HCT116 (cell line): ENCODE data around the gene C14orf39. TPM values are rescaled to one million over a fixed set of nuclear protein-coding genes. Genes with fewer than 3 reads are reported as not detected.

Experiments
- ATAC-seq: fragments of 200-7000 bp; cut with Tn5 transposase; 2 replicates; pipeline ENCODE4 v1.9.1; 2020; ENCODE audit warnings: mild to moderate bottlenecking, moderate library complexity
- BruUV-seq: library from RNA; stranded (reverse); fragments of 400-500 nt; replicated peaks from 2 replicates; lab custom pipeline; 2021; lab: Mats Ljungman, UMichigan
- CTCF ChIA-PET: fragments of 300-600 bp; sonication (Branson Sonifier 250); formaldehyde crosslinking; loops from one replicate; lab custom pipeline; 2021; ENCODE audit warnings: antibody characterized with exemption; lab: Charles Lee
- POLR2A ChIA-PET: fragments of 300-600, 350-600 bp; sonication (Branson Sonifier 250); formaldehyde crosslinking; loops from one replicate; lab custom pipeline; 2021; ENCODE audit warnings: antibody characterized with exemption; lab: Charles Lee
- RAD21 ChIA-PET, 2 experiments: fragments of 300-600 bp; sonication (Branson Sonifier 250); formaldehyde crosslinking; loops; one replicate each; lab custom pipeline; 2023; ENCODE audit warnings: low total read pairs in 2 of 2; ENCODE audit not compliant: uncharacterized antibody in 2 of 2, unreplicated experiment in 2 of 2, low non-redundant PET in 1 of 2; lab: Charles Lee
- DNase-seq: peaks from one replicate; pipeline ENCODE4 v3.0.0-alpha.2; 2010; ENCODE audit warnings: low read depth, low spot score
- H2AFZ ChIP-seq: fragments of 200-600 bp; shearing (Covaris generic), sonication (generic); 2 replicates; pipeline ENCODE4 v1.6.1; 2017; ENCODE audit warnings: low read depth, mixed run types, mixed read lengths, antibody characterized with exemption, low read length; ENCODE audit not compliant: poor library complexity, severe bottlenecking
- H3K27ac ChIP-seq: 2 replicates; pipeline ENCODE4 v1.5.1; 2012; ENCODE audit warnings: low read depth, low read length
- H3K27me3 ChIP-seq: fragments of 200-600 bp; sonication (generic); 2 replicates; pipeline ENCODE4 v1.6.1; 2016; ENCODE audit warnings: mixed run types, low read length, mixed read lengths; ENCODE audit not compliant: insufficient read depth
- H3K36me3 ChIP-seq, 2 experiments: fragments of 200-500 bp in 1 of 2; fragments of 200-600 bp in 1 of 2; sonication (Bioruptor generic) in 1 of 2; sonication (generic) in 1 of 2; 2 replicates each; pipeline versions ENCODE4 v1.5.1 to v1.6.1; 2014 to 2016; ENCODE audit warnings: low read length in 2 of 2, inconsistent platforms in 1 of 2, mixed read lengths in 1 of 2, mixed run types in 1 of 2; ENCODE audit not compliant: insufficient read depth in 2 of 2, control insufficient read depth in 1 of 2
- H3K4me1 ChIP-seq, 2 experiments: fragments of 200-600 bp in 1 of 2; sonication (generic) in 1 of 2; 2 replicates each; pipeline versions ENCODE4 v1.5.1 to v1.6.1; 2012 to 2017; ENCODE audit warnings: low read length in 2 of 2, inconsistent platforms in 1 of 2, mild to moderate bottlenecking in 1 of 2, mixed read lengths in 1 of 2, mixed run types in 1 of 2, moderate library complexity in 1 of 2; ENCODE audit not compliant: insufficient read depth in 2 of 2, control insufficient read depth in 1 of 2
- H3K4me2 ChIP-seq: fragments of 200-600 bp; sonication (generic); 2 replicates; pipeline ENCODE4 v1.6.1; 2017; ENCODE audit warnings: mixed run types, low read length, mixed read lengths
- H3K4me3 ChIP-seq, 2 experiments: fragments of 200-600 bp in 1 of 2; sonication (generic) in 1 of 2; replicated peaks in 1 of 2; 2 replicates each; pipeline ENCODE4 v1.5.1; 2011 to 2016; ENCODE audit warnings: low read length in 2 of 2, control low read depth in 1 of 2, low read depth in 1 of 2, mild to moderate bottlenecking in 1 of 2, mixed read lengths in 1 of 2, mixed run types in 1 of 2
- H3K79me2 ChIP-seq: fragments of 200-600 bp; sonication (generic); 2 replicates; pipeline ENCODE4 v1.6.1; 2017; ENCODE audit warnings: mild to moderate bottlenecking, mixed run types, low read length, moderate library complexity, mixed read lengths; ENCODE audit not compliant: insufficient read depth
- H3K9ac ChIP-seq: fragments of 200-600 bp; sonication (generic); 2 replicates; pipeline ENCODE4 v1.6.1; 2016; ENCODE audit warnings: low read length, mixed read lengths
- H3K9me2 ChIP-seq: fragments of 200-600 bp; sonication (generic), shearing (Covaris generic); 2 replicates; pipeline ENCODE4 v1.6.1; 2017; ENCODE audit warnings: mixed run types, mild to moderate bottlenecking, moderate library complexity; ENCODE audit not compliant: insufficient read depth
- H3K9me3 ChIP-seq, 2 experiments: fragments of 200-500 bp in 1 of 2; fragments of 200-600 bp in 1 of 2; sonication (Bioruptor generic) in 1 of 2; sonication (generic) in 1 of 2; 2 replicates each; pipeline ENCODE4 v1.6.1; 2014 to 2017; ENCODE audit warnings: low read length in 2 of 2, mixed read lengths in 2 of 2, inconsistent platforms in 1 of 2, low read depth in 1 of 2, mild to moderate bottlenecking in 1 of 2, mixed run types in 1 of 2, moderate library complexity in 1 of 2; ENCODE audit not compliant: control insufficient read depth in 1 of 2, insufficient read depth in 1 of 2
- H4K20me1 ChIP-seq: fragments of 200-600 bp; sonication (generic), shearing (Covaris generic); 2 replicates; pipeline ENCODE4 v1.6.1; 2017; ENCODE audit warnings: mixed run types, mild to moderate bottlenecking, moderate library complexity; ENCODE audit not compliant: insufficient read depth
- ATF3 ChIP-seq: IDR thresholded peaks from 2 replicates; pipeline ENCODE4 v1.6.1; 2012
- CBX3 ChIP-seq: IDR thresholded peaks from 2 replicates; pipeline ENCODE4 v1.6.1; 2012; ENCODE audit warnings: low read depth
- CEBPB ChIP-seq: IDR thresholded peaks from 2 replicates; pipeline ENCODE4 v1.6.1; 2012; ENCODE audit warnings: low read depth
- CTCF ChIP-seq, 3 experiments: fragments of 200-600 bp in 1 of 3; sonication (generic) in 1 of 3; IDR thresholded peaks in 2 of 3; conservative IDR thresholded peaks in 1 of 3; 2 replicates each; pipeline ENCODE4 v1.5.1; 2012 to 2017; ENCODE audit warnings: low read depth in 2 of 3, low read length in 2 of 3, antibody characterized with exemption in 1 of 3, borderline replicate concordance in 1 of 3, control low read depth in 1 of 3, mild to moderate bottlenecking in 1 of 3, mixed read lengths in 1 of 3, mixed run types in 1 of 3, moderate library complexity in 1 of 3; ENCODE audit not compliant: insufficient read depth in 1 of 3
- EGR1 ChIP-seq: IDR thresholded peaks from 2 replicates; pipeline ENCODE4 v1.6.1; 2012; ENCODE audit warnings: low read depth
- EZH2 ChIP-seq: fragments of 200-600 bp; sonication (generic); IDR thresholded peaks from 2 replicates; pipeline ENCODE4 v1.6.1; 2017; ENCODE audit warnings: antibody characterized with exemption, mixed run types
- EZH2phosphoT487 ChIP-seq: fragments of 200-600 bp; IDR thresholded peaks from 2 replicates; pipeline ENCODE4 v1.6.1; 2018; ENCODE audit warnings: antibody characterized with exemption, borderline replicate concordance
- FOSL1 ChIP-seq: IDR thresholded peaks from 2 replicates; pipeline ENCODE4 v1.6.1; 2012; ENCODE audit warnings: low read depth
- JUND ChIP-seq: IDR thresholded peaks from 2 replicates; pipeline ENCODE4 v1.6.1; 2012
- POLR2AphosphoS5 ChIP-seq: IDR thresholded peaks from 2 replicates; pipeline ENCODE4 v1.6.1; 2011; ENCODE audit warnings: mild to moderate bottlenecking, low read depth, low read length, moderate library complexity
- RAD21 ChIP-seq: IDR thresholded peaks from 2 replicates; pipeline ENCODE4 v1.6.1; 2012; ENCODE audit warnings: low read depth, mild to moderate bottlenecking
- SIN3A ChIP-seq: IDR thresholded peaks from 2 replicates; pipeline ENCODE4 v1.6.1; 2012; ENCODE audit warnings: low read depth
- SP1 ChIP-seq: IDR thresholded peaks from 2 replicates; pipeline ENCODE4 v1.6.1; 2012; ENCODE audit warnings: low read depth
- YY1 ChIP-seq: IDR thresholded peaks from 2 replicates; pipeline ENCODE4 v1.6.1; 2011; ENCODE audit warnings: low read length, low read depth, moderate library complexity, mild to moderate bottlenecking; ENCODE audit not compliant: insufficient replicate concordance; ENCODE audit errors: extremely low read depth
- ZBTB33 ChIP-seq: IDR thresholded peaks from 2 replicates; pipeline ENCODE4 v1.6.1; 2011; ENCODE audit warnings: mild to moderate bottlenecking, low read length, moderate library complexity; ENCODE audit not compliant: insufficient replicate concordance; ENCODE audit errors: extremely low read depth
- ZNF274 ChIP-seq: fragments of 200-500 bp; sonication (Bioruptor generic); IDR thresholded peaks from 2 replicates; pipeline ENCODE4 v1.6.1; 2014; ENCODE audit warnings: mild to moderate bottlenecking, low read depth, low read length, inconsistent platforms
- intact Hi-C: fragments of 100-400 bp; cut with micrococcal nuclease; formaldehyde crosslinking; loops from 2 replicates; pipeline ENCODE4 v1.10.0; 2022
- total RNA-seq: library from RNA; stranded (reverse); gene quantifications from one replicate; pipeline ENCODE4 v1.2.1, GENCODE V29; 2021; ENCODE audit not compliant: unreplicated experiment

Gene C14orf39
- total RNA-seq, 1 experiment from 2014 or later: not detected

- Histone ChIP-seq H3K9ac (no peak overlapping the region), H3K27ac (no peak overlapping the region), H3K36me3 (no peaks in the 10 kb centered on the region), H4K20me1 (no peaks in the 10 kb centered on the region), H3K27me3 (no peaks in the 10 kb centered on the region), H3K9me3 (no peaks in the 10 kb centered on the region), H3K4me2 (no peak overlapping the region), H2AFZ (no peak overlapping the region), H3K9me2 (no peaks in the 10 kb centered on the region), H3K4me3 (no peak overlapping the region), H3K79me2 (no peaks in the 10 kb centered on the region), H3K4me1 (no peaks in the 10 kb centered on the region)
- DNase-seq (no peak), ATAC-seq (no peak)
- RAD21 ChIA-PET: no interaction called here
- intact Hi-C loops: no loop called here
- no peak for TF ChIP-seq EZH2
- POLR2A ChIA-PET: no interaction called here
- no TSS peak for BruUV-seq
- CTCF ChIA-PET: interaction anchor here (0.9 kb wide), 1 partner anchor 176 kb away, joined by 3 read pairs; no protein-coding TSS in a partner anchor
Measured at GRCh38 chr14:60506985-60507829, 21.3 kb upstream of the C14orf39 start.

GRCh38 chr14:60506462-60506984 lies 20.7 kb upstream of the C14orf39 start:
- no TSS peak for BruUV-seq
- no peak overlapping the region for H3K27ac ChIP-seq
- intact Hi-C loops: no loop called here
- ChIA-PET CTCF (interaction anchor here (0.9 kb wide), 1 partner anchor 175 kb away, joined by 3 read pairs; no protein-coding TSS in a partner anchor), RAD21 (no interaction called here), POLR2A (no interaction called here)
- H3K9me3 ChIP-seq: no peaks in the 10 kb centered on the region
- H3K36me3 ChIP-seq: no peaks in the 10 kb centered on the region
- no peak overlapping the region for H3K4me2 ChIP-seq
- H3K79me2 ChIP-seq: no peaks in the 10 kb centered on the region
- H2AFZ ChIP-seq: no peak overlapping the region
- no peaks in the 10 kb centered on the region for H3K9me2 ChIP-seq
- H3K27me3 ChIP-seq: no peaks in the 10 kb centered on the region
- H3K9ac ChIP-seq: no peak overlapping the region
- H3K4me3 ChIP-seq: no peak overlapping the region
- no peaks in the 10 kb centered on the region for H4K20me1 ChIP-seq
- no peak for DNase-seq
- ATAC-seq: no peak
- no peaks in the 10 kb centered on the region for H3K4me1 ChIP-seq
- no peak for TF ChIP-seq EZH2
- TF ChIP-seq ZNF274: no peak
- no peak for TF ChIP-seq RAD21
- no peak for TF ChIP-seq CTCF (IDR thresholded peaks at IDR 0.05 in 2 of 3, conservative IDR thresholded peaks at IDR 0.05 in 1 of 3; ENCODE audit: borderline replicate concordance in 1 of 3, insufficient read depth in 1 of 3, low read depth in 2 of 3, low read length in 2 of 3)
- no peak for TF ChIP-seq POLR2AphosphoS5
- no peak for TF ChIP-seq FOSL1
- no peak for TF ChIP-seq ZBTB33
- no peak for TF ChIP-seq EGR1
- TF ChIP-seq ATF3: no peak
- no peak for TF ChIP-seq CBX3
- no peak for TF ChIP-seq SP1
- no peak for TF ChIP-seq SIN3A
- no peak for TF ChIP-seq YY1
- TF ChIP-seq JUND: no peak
- TF ChIP-seq CEBPB: no peak
- TF ChIP-seq EZH2phosphoT487: no peak
